Stimulated activated CD8-positive, alpha-beta memory T cell treated with anti-CD3 and anti-CD28 coated beads, Interleukin-4, amount 100 ng/mL, for 48 hours (primary cell): ENCODE measurements around the gene LMOD3.
A peak's percentile ranks its signal among the peaks of the same experiment; 100 is the strongest.

Experiments used
- DNase-seq: peaks from one replicate; pipeline ENCODE4 v3.0.0-alpha.2; 2020

The LMOD3 gene

DNA sequence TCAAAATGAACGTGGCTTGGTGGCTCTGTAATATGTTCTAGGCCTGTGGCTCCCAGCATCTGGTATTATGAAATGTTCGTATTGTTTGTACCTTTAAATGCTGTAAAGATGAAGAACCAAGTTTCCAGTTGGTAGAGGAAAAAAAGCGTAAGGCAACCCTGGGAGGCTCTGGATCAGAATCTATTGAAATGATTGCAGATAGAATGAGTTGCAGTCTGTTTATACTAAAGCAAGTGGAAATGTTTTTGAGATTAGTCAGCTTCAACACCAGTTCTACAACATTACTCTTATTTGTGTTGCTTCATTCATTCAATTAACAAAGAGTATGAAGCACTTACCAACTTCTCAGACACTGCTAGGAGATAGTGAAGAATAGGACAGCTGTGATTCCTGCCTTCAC, 32.4 kb downstream of the LMOD3 start:
- DNase-seq = no peak

DNA sequence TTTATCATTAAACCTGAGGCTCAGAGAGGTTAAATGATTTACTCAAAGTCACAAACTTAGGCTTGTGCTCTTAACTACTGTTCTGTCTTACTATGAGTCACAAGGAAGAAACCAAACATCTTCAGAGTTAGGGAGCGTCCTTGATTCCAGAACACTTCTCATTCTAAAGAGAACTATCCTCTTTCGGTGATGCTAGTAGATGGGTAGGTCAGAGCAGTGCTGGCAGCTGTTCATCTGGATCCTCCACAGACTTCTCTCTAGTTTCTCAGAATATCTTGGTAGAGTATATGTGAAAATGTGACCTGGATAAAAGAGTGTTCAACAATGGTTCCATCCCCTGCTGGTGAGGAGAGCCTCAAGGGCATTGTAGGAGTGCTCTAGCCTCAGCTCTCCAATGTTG, 34.3 kb downstream of the LMOD3 start:
- no peak for DNase-seq

DNA sequence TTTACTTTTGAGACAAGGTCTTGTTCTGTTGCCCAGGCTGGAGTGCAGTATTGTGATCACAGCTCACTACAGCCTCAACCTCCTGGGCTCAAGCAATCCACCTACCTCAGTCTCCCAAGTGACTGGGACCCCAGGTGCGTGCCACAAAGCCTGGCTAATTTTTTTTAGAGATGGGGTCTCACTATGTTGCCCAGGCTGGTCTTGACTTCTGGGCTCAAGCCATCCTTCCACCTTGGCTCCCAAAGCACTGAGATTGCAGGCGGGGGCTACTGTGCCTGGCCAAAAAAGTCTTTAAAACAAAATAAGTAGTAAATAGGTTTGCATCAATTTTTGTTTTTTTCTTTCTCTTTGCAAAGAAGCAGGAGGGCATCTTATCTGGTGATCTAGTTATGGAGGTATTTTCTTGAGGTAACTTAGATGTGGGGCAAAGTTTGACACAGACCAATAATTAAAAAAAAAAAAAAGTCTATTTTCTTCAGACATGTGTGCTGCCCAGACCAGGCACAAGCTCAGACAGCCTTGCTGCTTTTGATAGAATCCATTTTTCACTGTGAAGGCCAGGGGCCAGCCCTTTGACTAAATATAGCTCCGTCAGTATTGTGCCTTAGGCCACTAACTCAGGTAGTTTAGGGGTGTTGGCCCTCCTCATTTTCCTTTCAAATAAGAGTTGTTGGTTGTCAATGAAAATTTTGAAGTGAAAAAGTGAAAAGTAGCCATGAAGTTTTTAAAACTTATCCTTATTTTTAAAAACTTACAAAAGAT, 35.2 kb downstream of the LMOD3 start:
- DNase-seq = no peak

DNA sequence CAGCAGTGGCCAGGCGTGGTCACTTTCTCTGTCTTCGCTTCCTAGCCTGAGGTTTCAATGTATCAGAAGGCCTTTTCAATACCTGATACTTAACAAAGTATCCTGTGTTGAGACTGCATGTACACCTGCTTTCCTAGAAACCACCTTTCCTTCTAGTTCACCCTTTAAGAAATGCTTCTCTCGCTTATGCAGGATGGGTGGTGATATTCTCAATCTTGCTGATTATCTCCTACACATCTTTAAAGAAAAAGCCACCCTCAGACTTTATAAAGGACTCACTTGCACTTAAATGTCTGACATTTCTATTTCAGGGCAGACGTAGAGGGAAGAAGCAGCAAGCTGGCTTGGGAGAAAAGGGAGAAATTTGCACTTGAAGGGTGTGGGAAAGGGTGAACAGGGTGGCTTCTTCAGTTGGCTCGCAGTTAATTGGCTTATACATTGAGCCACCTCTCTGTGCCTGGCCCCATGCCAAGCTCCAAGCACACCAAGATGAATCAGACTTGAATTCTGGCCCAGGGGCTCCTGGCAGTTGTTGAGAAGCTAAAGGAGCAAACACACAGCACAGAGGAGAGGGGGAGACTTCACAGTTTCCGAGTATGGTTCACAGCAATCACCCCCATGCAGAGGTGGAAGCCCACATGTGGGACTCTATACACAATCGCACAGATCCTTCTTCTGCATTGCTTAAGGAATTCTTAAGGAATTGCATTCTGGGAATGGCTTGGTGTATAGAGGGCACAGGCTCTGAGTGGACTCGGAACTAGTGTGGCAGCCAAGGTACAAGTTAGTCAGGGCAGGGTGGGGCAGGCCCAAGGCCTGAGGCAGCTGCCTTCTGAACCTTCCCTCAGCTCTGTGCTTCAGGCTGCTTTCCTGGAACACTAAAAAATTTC, 36.3 kb downstream of the LMOD3 start:
- DNase-seq = peak; percentile 88

DNA sequence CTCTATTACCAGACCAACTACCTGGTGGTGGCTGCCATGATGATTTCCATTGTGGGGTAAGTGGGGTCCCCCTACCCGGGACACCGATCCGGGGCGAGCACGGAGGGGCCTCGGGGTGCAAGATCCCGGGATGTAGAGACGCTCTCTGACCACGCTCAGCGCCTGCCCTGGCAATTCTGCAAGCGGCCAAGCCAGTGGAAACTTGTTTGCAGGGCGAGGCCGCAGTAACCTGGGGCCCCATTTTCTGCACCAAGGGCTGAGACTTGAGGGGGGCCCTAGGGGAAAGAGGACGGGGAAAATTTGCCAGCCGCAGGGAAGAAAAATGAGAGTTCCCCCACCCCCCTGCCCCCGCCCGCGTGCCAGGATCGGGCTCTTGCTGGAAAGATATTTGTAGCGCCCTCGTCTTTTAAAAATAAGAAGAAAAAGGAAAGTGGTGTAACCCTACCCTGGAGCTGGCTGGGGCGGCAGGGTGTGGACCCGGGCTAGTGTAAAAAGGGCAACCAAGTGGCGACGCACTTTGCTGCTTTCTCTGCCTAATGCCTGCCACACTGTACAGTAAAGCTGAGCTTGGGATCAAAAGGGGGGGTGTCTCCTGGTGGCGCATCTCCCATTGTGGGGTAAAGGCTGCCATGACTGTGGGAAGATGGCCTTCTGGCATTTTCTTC, 37.1 kb downstream of the LMOD3 start:
- peak; percentile 49 for DNase-seq

DNA sequence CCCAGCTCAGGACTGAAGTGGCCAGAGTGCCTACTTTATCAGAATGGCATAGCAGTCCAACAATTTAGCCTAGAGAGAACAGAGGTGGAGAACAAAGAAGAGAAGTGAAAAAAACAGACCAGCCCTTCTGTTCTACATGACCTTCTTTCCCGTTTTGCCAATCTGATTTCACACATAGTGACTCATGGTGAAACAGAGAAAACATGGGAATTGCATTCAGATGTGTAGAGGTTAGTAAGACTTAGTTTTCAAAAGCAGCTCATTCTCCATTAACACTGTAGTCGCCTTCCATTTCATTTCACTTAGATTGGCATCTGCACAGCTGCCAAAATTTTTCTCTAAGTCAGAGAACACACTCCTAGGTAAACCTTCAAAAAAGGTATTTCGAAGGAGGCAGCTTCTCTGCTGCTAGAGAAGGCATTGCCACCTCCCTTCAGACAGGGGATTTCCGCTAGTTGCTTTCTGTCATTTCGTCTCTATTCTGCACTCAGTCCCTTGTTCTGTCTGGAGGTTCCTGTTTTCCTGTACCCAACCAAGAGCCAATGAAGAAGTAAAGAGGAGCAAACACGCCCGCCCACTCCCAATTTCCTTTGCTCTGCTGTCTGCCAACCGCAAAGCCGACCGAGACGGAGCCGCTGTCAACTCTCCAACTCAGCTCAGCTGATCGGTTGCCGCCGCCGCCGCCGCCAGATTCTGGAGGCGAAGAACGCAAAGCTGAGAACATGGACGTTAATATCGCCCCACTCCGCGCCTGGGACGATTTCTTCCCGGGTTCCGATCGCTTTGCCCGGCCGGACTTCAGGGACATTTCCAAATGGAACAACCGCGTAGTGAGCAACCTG, 37.8 kb downstream of the LMOD3 start, which contains the start of gene ARL6IP5:
ARL6IP5 (plus strand) TSS at position 612 of the 842 bp plus-strand sequence; CDS start at position 723, 111 bp downstream.
- peak; percentile 93 for DNase-seq

DNA sequence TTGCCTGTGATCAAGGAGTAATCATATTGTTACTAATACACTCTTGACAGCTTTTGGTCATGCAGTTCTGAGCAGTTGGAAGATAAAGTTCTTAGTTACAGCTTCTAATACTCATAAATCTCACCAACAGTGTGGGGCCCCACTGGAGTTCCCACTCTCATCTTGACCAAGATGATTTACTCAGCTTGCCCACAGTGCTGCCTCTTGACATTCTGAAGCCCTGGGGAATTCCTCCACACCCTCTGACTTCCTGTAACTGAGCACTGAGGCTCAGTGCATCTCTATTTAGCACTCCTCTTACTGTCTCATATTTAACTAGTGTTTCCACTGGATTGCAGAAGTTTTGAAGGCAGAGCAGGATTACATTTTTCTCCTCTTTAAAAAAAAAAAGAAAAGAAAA, 39.6 kb downstream of the LMOD3 start:
- peak; percentile 81 for DNase-seq

DNA sequence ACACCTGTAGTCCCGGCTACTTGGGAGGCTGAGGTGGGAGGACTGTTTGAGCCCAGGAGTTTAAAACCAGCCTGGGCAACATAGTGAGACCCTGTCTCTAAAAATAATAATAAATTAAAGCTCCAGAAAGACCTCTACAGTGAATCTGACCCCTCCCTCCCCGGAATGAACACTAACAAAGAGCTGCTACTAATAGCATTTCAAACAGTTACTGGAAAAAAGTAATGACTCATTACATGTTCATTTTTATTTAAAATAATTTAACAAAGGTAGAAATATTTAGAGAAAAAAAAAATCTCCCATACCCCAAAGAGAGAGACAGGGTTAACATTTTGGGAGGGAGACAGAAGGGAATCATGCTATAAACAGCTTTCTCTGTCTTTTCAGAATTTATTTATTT, 40.0 kb downstream of the LMOD3 start:
- DNase-seq = no peak

DNA sequence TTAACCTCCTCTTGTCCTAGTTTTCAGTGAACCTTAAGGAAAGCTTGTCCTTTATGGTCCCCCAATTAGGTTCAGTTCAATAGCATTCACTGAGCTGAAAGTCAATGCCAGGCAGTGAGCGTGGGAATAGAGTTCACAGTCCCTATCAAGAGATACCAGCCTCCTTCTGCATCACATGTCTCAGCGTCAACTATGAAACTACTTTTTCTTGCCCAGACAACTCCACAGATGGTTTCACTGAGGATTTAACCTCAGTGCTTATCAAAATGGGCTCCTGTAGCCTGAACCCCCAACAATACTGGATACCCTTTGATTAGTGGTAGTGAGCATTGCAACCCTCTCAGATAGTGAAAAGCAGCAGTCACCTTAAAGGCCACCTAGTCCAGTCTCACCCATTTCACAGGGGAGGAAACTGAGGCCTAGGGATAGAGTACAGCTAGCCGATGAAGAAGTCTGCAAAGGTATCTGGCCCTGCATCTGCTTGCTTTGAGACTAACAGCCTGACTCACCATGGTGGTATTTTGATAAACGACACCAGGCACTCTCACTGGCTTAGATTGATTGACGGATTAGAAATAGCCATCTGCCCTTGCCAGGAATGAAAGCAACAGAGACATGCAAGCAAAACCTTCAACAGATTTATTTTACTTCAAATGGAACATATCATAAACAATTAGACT, 40.7 kb downstream of the LMOD3 start:
- peak; percentile 43 for DNase-seq

DNA sequence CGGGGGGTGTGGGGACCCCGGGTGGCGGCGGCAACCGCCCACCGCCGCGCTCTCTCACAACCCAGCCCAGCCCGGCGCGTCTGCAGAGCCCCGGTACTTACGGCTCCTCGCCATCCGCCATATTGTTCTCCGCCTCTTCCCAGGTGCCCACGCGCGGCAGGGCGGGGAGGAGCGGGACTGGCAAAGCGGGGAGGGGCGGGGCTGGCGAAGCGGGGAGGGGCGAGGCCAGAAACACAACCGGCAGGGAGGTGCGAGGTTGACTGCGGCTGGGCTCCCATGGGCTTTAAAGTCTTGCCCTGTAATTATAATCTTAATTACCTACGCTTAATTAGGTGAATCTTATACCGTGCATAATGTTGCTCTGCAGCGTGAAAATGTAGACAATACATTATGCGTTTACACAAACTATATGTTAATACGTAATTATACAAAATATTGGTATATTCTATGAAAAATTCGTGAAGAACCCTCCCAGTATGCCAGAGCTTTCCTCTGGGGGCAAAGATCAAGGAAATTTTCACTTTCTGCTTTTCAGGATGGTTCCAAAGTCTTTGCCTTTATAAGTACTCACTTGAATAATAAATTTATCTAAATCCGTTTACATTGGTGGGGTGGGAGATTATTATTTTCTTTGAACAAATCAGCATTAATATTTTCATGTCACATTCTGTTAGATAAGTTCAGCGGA, 42.0 kb downstream of the LMOD3 start, which contains the start of gene UBA3:
UBA3 (minus strand) TSS at position 133 of the 688 bp plus-strand sequence; CDS start at position 121, 12 bp downstream.
- DNase-seq = peak; percentile 95

DNA sequence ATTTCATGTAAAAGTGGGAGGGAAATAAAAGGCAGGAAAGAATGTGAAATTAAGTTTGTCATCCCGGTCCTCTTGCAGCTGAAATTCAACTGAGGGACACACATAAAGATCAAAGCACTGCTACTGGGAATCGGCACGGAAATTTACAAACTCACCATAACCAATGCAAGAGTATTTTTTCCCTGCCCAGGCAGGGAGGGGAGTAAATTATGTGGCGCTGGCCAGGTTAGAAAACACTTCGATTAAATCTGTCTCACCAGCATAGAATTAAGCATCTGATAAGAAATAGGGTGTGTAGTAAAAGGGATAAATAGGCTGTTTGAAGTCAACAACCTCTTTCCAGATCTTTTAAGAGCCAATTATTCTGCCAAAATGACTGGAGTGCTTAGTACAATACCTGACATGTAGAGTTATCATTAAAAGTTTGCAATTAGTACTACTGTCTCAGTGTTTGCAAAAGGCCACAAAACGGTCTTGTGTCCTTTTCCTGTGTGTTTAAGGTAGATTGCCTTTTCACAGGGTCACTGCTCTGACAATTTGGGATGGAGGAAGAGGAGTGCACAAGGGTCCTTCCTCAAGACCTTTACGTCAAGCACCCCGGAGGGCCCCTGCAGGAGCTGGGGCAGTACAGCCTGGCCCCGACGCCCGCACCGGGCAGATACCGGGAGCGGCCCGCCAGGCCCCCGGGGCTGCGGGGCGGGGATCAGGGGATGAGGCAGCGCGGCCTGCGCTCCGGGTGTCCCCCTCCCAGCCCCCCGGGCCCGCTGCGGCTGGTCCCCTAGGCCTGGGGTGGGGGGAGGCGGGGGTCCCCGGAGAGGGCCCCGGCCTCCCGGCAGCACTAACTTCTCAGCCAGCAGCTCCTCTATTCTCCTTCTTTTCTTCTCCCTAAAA, 42.9 kb downstream of the LMOD3 start:
- DNase-seq = no peak

DNA sequence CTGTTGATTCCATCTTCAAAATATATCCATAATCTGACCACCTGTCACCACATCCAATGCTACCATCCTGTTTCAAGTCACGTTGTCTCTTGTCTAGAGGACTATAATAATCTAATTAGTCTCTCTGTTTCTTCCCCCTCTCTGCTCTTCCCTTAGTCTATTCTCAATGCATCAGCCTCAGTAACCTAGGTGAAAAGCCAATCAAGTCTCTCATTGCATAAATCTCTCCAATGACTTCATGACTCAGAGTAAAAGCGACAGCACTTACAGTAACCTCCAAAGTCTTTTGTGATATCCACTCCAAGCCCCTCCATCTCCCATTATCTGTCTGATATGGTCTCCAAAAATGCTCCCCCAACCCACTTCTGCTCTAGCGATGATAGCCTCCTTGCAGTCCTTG, 49.5 kb downstream of the LMOD3 start:
- no peak for DNase-seq

DNA sequence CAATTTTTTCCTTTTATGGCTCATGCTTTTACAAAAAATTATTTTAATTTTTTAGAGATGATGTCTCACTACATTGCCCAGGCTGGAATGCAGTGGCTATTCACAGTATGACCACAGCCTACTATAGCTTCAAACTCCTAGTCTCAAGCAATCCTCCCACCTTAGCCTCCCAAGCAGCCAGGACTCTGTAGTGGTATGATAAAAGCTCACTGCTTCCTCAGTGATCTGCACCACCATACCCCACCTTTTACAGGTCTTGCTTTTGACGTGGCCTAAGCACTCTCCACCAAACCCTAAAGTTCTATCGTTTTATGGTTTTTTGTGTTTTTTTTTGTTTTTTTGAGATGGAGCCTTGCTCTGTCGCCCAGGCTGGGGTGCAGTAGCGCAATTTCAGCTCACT, 56.3 kb downstream of the LMOD3 start:
- no peak for DNase-seq

DNA sequence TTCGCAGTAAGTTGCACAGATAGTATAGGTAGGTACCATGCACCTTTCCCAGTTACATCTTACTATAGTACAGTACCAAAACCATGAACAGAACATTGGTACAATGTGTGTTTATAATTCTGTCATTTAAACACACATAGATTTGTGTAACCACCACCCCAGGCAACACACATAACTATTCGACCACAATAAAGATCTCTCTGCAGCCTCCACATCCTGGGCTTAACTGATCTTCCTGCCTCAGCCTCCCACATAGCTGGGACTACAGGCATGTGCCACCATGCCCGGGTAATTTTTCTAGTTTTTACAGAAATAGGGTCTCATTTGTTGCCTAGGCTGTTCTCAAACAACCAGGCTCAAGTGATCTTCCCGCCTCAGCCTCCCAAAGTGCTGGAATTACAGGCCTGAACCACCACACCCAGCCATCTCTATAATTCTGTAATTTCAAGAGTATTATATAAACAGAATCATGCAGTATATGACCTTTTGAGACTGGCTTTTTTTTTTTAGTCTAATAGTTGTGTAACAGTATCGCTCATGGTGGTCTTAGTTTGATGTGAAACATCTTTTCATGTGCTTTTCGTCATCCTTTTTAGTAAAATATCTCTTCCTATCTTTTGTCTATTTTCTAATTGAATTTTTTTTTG, 57.0 kb downstream of the LMOD3 start:
- no peak for DNase-seq

DNA sequence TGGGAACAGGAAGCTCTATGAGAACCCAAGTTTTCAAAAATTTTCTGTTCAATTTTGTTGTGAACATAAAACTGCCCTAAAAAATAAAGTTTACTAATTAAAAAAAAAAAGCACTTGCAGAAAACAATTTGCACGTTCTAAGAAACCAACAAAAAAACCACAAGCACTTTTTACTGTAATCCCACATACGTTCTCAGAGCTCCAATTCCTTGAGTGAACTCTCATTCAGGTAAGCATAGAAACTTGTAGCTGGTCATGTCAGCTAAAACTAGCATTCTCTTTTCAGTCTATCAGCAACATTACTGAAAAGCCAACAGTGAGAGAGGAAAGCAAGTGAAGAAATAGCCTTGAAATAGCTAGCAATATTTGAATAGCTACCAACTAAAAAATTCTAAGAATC, 58.8 kb downstream of the LMOD3 start:
- DNase-seq = no peak

DNA sequence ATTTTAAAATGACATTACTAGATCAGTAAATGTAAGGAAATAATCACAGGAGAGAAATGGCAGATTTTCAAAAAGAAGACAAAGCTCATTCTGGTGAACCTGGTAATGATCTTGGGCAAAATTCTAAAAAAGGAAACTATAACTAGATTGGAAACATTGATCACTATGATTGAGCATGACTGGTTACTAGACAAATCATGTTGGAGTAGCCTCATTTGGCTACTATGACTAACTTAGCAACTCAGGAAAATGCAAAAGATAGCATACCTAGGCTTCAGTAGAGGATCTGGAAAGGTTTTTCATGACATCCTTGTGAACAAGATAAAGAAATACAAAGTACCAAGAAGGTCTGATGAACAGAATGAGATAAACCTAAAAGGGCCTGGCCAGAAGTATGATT, 62.7 kb downstream of the LMOD3 start:
- no peak for DNase-seq

DNA sequence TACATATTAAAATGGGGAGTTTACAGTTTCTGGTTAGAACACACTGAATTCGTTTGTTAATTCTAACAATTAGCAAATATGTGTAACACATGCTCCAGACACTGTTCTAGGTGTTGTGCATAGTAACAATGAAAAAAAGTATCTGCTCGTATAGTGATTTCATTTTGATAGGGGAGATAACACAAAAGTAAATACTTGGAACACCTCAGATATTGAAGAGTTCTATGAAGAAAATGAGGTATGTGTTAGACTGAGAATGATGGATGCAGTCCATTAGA, 63.5 kb downstream of the LMOD3 start:
- no peak for DNase-seq

DNA sequence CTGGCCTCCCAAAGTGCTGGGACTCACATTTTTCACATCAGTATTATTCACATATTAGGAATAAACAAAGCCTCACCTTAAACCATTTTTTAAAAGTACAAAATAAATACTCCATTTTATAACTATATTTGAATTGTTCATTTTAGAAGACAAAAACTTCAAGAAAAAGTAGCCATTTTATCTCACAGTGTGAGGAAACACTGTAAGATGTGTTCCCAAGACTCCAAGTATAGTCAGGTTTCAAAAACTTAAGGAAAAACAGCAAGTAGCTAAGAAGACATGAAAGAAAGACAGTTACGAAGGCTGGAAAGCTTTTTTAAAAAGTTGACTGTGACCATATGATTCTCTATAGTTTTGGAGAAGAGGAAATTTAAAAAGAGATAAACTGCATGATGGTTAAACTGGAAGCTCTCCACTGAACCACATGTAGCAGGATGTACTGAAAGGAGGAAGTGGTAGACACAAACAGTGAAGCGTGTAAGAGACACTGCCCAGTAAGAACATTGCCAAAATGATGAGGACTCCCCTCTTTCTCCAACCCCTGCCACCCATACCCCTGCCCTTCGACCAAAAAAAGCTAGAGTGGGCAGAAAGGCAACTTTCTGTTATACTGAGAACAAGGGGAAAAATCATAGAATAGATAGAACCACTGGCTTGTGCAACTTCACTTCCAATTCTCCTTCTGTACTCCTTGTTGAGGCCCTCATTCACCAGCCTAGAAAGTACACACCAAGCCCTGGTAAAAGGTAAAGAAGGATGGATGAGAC, 64.0 kb downstream of the LMOD3 start:
- DNase-seq = no peak
